ENCODE results near the gene GAB2. TPM values are rescaled to one million over a fixed set of nuclear protein-coding genes. Genes with fewer than 3 reads are reported as not detected.

GAB2 gene
- polyA plus RNA-seq, 3 donors, result 2.8 to 39.4 (median 4.4) TPM

DNA sequence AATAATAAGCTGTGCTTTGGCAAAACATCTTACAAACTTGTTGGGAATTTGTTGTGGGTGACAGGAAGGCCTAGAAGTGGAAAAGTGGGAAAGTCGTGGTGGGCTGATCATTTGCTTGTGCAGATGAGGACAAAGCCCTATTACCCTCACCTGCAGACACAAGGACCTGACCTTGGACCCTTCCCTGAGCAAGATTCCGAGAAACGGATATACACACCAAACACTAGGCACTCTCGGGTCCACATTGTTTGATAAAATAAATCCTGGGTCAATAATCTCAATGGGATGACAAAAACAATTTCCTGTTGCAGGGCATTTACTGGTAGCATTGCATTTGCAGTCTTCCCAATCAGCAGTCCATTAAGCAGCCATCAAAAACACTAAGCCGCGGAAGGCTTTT, 89.7 kb downstream of the GAB2 start:
- H3K79me2 ChIP-seq (ENCODE audit: insufficient read depth, low read length), result peaks cover 100% of the 10 kb centered on the region

DNA sequence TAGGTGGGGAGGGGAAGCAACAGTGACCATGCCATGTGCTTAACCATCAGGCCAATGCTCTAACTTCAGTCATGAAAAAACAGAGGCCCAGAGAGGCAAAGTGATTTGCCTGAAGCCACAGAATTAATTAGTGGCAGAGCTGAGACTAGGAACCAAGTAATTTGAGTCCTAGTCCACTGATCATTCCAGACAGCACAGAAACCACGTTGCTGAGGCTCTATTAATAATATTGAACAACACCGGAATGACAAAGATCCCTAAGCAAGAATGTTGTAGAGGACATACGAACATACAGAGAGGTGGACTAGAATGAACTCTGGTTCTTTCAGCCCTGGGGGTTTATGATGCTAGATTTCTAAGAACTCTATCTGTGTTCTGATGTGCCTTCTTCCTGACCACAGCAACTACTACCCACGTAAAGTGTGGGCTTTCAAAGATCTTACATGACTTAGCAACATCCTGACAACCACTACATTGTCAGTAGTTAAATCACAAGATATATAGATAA, 92.3 kb downstream of the GAB2 start:
- Histone ChIP-seq H3K4me2 (replicated peaks; ENCODE audit: extremely low read depth, low read length, poor library complexity, severe bottlenecking) (no peak overlapping the region), H3K9me3 (replicated peaks in 1 of 2; ENCODE audit: control insufficient read depth in 1 of 2, insufficient read depth in 1 of 2, low read length in 2 of 2) (no peaks in the 10 kb centered on the region), H3K27ac (ENCODE audit: low read depth in 1 of 2, low read length in 2 of 2) (peak overlapping the region in 1 of 2 donors; percentile 3), H3K36me3 (replicated peaks in 1 of 2; ENCODE audit: control insufficient read depth in 1 of 2, insufficient read depth in 2 of 2, low read length in 2 of 2) (no peaks in the 10 kb centered on the region), H3K27me3 (ENCODE audit: control insufficient read depth in 2 of 2, insufficient read depth in 2 of 2, low read length in 2 of 2) (no peaks in the 10 kb centered on the region), H3K79me2 (ENCODE audit: insufficient read depth, low read length) (peaks cover 100% of the 10 kb centered on the region), H4K20me1 (ENCODE audit: insufficient read depth, low read length) (peaks cover 100% of the 10 kb centered on the region), H3K4me1 (ENCODE audit: control insufficient read depth in 1 of 2, insufficient read depth in 2 of 2, low read length in 2 of 2) (peaks cover 8 to 13% of the 10 kb centered on the region in 2 donors), H3K9ac (ENCODE audit: insufficient read depth, low read length, poor library complexity, severe bottlenecking) (no peak overlapping the region), H2AFZ (ENCODE audit: insufficient read depth, low read depth, low read length, poor library complexity, severe bottlenecking) (no peak overlapping the region), H3K4me3 (replicated peaks in 1 of 3; ENCODE audit: low read depth in 2 of 3, low read length in 3 of 3) (no peak overlapping the region)
- intact Hi-C loops (cut with micrococcal nuclease), result no loop called here
- peak overlapping the region in 2 of 7 donors; percentile 12 to 33 for H3K27ac Mint-ChIP-seq
- no peak overlapping the region for H3K4me3 Mint-ChIP-seq
- no peaks in the 10 kb centered on the region for H3K9me3 Mint-ChIP-seq
- peaks cover 38% of the 10 kb centered on the region for H3K4me1 Mint-ChIP-seq
- H3K27me3 Mint-ChIP-seq (ENCODE audit: low read depth in 3 of 3), result no peaks in the 10 kb centered on the region
- 40% methylated on average over 1 of the region's 4 CpGs for WGBS (ENCODE audit: insufficient coverage)
- TF ChIP-seq, protein P1, sequence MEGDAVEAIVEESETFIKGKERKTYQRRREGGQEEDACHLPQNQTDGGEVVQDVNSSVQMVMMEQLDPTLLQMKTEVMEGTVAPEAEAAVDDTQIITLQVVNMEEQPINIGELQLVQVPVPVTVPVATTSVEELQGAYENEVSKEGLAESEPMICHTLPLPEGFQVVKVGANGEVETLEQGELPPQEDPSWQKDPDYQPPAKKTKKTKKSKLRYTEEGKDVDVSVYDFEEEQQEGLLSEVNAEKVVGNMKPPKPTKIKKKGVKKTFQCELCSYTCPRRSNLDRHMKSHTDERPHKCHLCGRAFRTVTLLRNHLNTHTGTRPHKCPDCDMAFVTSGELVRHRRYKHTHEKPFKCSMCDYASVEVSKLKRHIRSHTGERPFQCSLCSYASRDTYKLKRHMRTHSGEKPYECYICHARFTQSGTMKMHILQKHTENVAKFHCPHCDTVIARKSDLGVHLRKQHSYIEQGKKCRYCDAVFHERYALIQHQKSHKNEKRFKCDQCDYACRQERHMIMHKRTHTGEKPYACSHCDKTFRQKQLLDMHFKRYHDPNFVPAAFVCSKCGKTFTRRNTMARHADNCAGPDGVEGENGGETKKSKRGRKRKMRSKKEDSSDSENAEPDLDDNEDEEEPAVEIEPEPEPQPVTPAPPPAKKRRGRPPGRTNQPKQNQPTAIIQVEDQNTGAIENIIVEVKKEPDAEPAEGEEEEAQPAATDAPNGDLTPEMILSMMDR (IDR thresholded peaks at IDR 0.05), result no peak
- DNase-seq, result no peak
- peaks cover 4 to 18% of the 10 kb centered on the region in 2 donors for H3K36me3 Mint-ChIP-seq

More for the DNA sequence above, 89.7 kb downstream of the GAB2 start:
- peaks cover 22 to 28% of the 10 kb centered on the region in 2 donors for H3K4me1 ChIP-seq (ENCODE audit: control insufficient read depth in 1 of 2, insufficient read depth in 2 of 2, low read length in 2 of 2)
- WGBS (ENCODE audit: insufficient coverage), result no CpG with 5 or more reads among the region's 6 CpGs
- DNase-seq, result no peak
- Mint-ChIP-seq H3K27ac (no peak overlapping the region), H3K27me3 (ENCODE audit: low read depth in 3 of 3) (no peaks in the 10 kb centered on the region), H3K9me3 (peaks cover 0 to 2% (median 0%) of the 10 kb centered on the region in 7 donors), H3K4me1 (peaks cover 45% of the 10 kb centered on the region), H3K36me3 (peaks cover 0 to 9% of the 10 kb centered on the region in 2 donors), H3K4me3 (no peak overlapping the region)
- no peak overlapping the region for H3K9ac ChIP-seq (ENCODE audit: insufficient read depth, low read length, poor library complexity, severe bottlenecking)
- H3K27me3 ChIP-seq (ENCODE audit: control insufficient read depth in 2 of 2, insufficient read depth in 2 of 2, low read length in 2 of 2), result no peaks in the 10 kb centered on the region
- no peak overlapping the region for H3K27ac ChIP-seq (ENCODE audit: low read depth in 1 of 2, low read length in 2 of 2)
- H4K20me1 ChIP-seq (ENCODE audit: insufficient read depth, low read length), result peaks cover 100% of the 10 kb centered on the region
- intact Hi-C loops (cut with micrococcal nuclease), result no loop called here
- no peaks in the 10 kb centered on the region for H3K36me3 ChIP-seq (replicated peaks in 1 of 2; ENCODE audit: control insufficient read depth in 1 of 2, insufficient read depth in 2 of 2, low read length in 2 of 2)
- no peak overlapping the region for H2AFZ ChIP-seq (ENCODE audit: insufficient read depth, low read depth, low read length, poor library complexity, severe bottlenecking)
- H3K4me3 ChIP-seq (replicated peaks in 1 of 3; ENCODE audit: low read depth in 2 of 3, low read length in 3 of 3), result no peak overlapping the region
- TF ChIP-seq, protein P1 (IDR thresholded peaks at IDR 0.05), result no peak
- H3K9me3 ChIP-seq (replicated peaks in 1 of 2; ENCODE audit: control insufficient read depth in 1 of 2, insufficient read depth in 1 of 2, low read length in 2 of 2), result no peaks in the 10 kb centered on the region
- H3K4me2 ChIP-seq (replicated peaks; ENCODE audit: extremely low read depth, low read length, poor library complexity, severe bottlenecking), result no peak overlapping the region

Data from CD14-positive monocyte (primary cell).